GM12873 (cell line): ENCODE results near the gene SAMMSON.

Source experiments
- TF ChIP-seq, protein P1 (sequence below): IDR thresholded peaks from 2 replicates; pipeline ENCODE4 v1.5.1; 2012; ENCODE audit warnings: low read depth, mild to moderate bottlenecking, moderate library complexity, low read length, control low read depth; ENCODE audit not compliant: insufficient read depth; ENCODE audit errors: missing control alignments

Gene SAMMSON

DNA sequence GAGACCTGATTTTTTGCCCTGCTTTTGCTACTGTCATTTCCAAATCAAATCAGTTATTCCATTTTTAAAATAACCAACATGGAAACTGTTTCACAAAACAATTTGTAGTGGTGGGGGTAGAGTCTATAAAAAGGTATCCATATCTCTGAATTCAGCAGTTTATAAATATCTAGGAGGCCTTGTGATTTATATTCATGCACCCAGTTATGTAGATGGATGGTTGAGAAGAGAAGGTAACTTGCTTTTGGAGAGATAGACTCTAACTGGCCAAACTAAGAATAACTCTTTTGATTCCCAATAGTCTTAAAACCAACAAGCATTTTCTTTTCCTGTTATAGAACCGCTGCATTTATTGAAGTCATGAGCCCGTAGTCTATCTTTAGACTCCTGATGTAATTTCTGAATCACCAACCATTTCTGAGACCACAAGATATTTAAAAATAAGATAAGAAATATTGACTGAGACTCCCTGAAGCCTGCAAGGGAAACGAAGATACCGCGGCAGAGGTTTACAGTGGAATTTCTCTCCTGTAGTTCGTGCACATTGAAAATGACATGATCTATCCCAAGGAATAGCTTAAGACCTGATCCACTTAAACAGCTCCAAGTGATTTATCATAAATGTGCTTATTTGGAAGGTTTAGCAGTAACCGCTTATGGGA is 68.5 kb downstream of the SAMMSON start:
- TF ChIP-seq, protein P1, sequence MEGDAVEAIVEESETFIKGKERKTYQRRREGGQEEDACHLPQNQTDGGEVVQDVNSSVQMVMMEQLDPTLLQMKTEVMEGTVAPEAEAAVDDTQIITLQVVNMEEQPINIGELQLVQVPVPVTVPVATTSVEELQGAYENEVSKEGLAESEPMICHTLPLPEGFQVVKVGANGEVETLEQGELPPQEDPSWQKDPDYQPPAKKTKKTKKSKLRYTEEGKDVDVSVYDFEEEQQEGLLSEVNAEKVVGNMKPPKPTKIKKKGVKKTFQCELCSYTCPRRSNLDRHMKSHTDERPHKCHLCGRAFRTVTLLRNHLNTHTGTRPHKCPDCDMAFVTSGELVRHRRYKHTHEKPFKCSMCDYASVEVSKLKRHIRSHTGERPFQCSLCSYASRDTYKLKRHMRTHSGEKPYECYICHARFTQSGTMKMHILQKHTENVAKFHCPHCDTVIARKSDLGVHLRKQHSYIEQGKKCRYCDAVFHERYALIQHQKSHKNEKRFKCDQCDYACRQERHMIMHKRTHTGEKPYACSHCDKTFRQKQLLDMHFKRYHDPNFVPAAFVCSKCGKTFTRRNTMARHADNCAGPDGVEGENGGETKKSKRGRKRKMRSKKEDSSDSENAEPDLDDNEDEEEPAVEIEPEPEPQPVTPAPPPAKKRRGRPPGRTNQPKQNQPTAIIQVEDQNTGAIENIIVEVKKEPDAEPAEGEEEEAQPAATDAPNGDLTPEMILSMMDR: no peak

GRCh38 chr3:70069557-70069956 is 70.0 kb downstream of the SAMMSON start:
- TF ChIP-seq, protein P1: no peak

DNA sequence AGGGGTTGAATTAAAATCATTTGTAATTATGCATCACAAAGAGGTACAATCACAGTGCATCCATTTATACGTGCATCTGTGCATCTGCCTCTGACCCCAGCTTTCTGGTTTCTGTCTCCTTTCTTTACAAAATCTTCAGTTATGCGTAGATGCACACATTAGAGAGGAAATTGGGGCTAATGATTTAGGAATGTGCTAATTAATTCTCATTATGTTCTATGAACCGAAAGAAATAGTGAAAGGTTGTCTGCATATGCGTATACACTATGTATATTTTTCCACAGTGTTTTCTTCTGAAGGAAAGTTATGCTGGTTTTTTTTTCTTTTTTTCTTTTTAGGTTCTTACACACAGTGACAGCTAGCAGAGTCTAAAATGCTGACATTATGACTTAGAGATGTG is 71.6 kb downstream of the SAMMSON start:
- TF ChIP-seq, protein P1: no peak

- TF ChIP-seq, protein P1: no peak
Measured at GRCh38 chr3:70072180-70072579, 72.6 kb downstream of the SAMMSON start.

DNA sequence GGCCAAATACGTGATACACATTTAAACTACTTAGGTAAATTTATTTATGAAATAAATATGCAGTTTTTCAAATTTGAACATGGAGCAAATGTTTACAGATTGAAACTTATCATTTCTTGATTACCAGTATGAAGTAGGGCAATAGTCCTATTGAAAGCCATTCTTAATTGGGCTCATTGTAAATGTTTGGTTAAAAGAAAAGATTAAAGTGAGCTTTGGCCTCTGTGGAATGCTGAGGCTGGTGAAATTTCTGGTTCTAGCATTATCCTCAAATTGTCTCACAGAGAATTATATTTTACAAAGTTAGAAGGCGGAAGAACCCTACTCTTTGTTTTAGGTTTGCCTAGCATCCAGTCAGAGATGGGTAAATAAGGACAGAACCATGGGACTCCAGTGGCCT is 73.2 kb downstream of the SAMMSON start:
- TF ChIP-seq, protein P1: no peak

GRCh38 chr3:70075101-70075500 is 75.6 kb downstream of the SAMMSON start:
- TF ChIP-seq, protein P1: no peak

- TF ChIP-seq, protein P1: no peak
Measured at GRCh38 chr3:70076396-70076795, 76.9 kb downstream of the SAMMSON start.
